Neural progenitor cell (in vitro differentiated cells): ENCODE results near the gene PTDSS2. TPM values are rescaled to one million over a fixed set of nuclear protein-coding genes. Genes with fewer than 3 reads are reported as not detected.

Experiments used
- DNase-seq: peaks from one replicate; pipeline ENCODE4 v3.0.0-alpha.2; 2016; ENCODE audit warnings: low spot score
- H2AFZ ChIP-seq: fragments of 200-600 bp; sonication (generic); replicated peaks from 2 replicates; pipeline ENCODE4 v1.6.1; 2016; ENCODE audit warnings: antibody characterized with exemption
- H3F3A ChIP-seq: fragments of 200-600 bp; sonication (generic); 2 replicates; pipeline ENCODE4 v1.6.1; 2016; ENCODE audit warnings: antibody characterized with exemption, low read depth
- H3K27ac ChIP-seq: fragments of 200-600 bp; sonication (generic); 2 replicates; pipeline ENCODE4 v1.5.1; 2016; ENCODE audit warnings: mild to moderate bottlenecking
- H3K27me3 ChIP-seq: fragments of 200-600 bp; sonication (generic); 2 replicates; pipeline ENCODE4 v1.6.1; 2016; ENCODE audit warnings: mild to moderate bottlenecking, moderate library complexity
- H3K36me3 ChIP-seq: fragments of 200-600 bp; sonication (generic); 2 replicates; pipeline ENCODE4 v1.5.1; 2016
- H3K4me1 ChIP-seq: fragments of 200-600 bp; sonication (generic); 2 replicates; pipeline ENCODE4 v1.6.1; 2016; ENCODE audit warnings: mixed run types
- H3K4me2 ChIP-seq: fragments of 200-600 bp; sonication (generic); 2 replicates; pipeline ENCODE4 v1.6.1; 2016
- H3K4me3 ChIP-seq: fragments of 200-600 bp; sonication (generic); 2 replicates; pipeline ENCODE4 v1.5.1; 2016
- H3K79me2 ChIP-seq: fragments of 200-600 bp; sonication (generic); 2 replicates; pipeline ENCODE4 v1.6.1; 2016; ENCODE audit warnings: low read depth
- H3K9ac ChIP-seq: fragments of 200-600 bp; sonication (generic); 2 replicates; pipeline ENCODE4 v1.6.1; 2016
- H3K9me3 ChIP-seq: fragments of 200-600 bp; sonication (generic); 2 replicates; pipeline ENCODE4 v1.5.1; 2016; ENCODE audit warnings: low read depth
- H4K20me1 ChIP-seq: fragments of 200-600 bp; sonication (generic); 2 replicates; pipeline ENCODE4 v1.6.1; 2016; ENCODE audit warnings: low read depth
- H3K27ac Mint-ChIP-seq: 3 replicates; pipeline ENCODE4 v1.8.0; 2021; ENCODE audit warnings: mixed read lengths
- H3K27me3 Mint-ChIP-seq: 2 replicates; pipeline ENCODE4 v1.8.0; 2022; ENCODE audit warnings: low read depth, mild to moderate bottlenecking, inconsistent platforms, moderate library complexity, mixed read lengths; ENCODE audit not compliant: insufficient read depth
- H3K36me3 Mint-ChIP-seq: 3 replicates; pipeline ENCODE4 v1.8.0; 2021; ENCODE audit warnings: mixed read lengths
- H3K4me1 Mint-ChIP-seq: 3 replicates; pipeline ENCODE4 v1.8.0; 2021; ENCODE audit warnings: mixed read lengths
- H3K4me3 Mint-ChIP-seq: 3 replicates; pipeline ENCODE4 v1.8.0; 2021; ENCODE audit warnings: mild to moderate bottlenecking, moderate library complexity, mixed read lengths
- H3K9me3 Mint-ChIP-seq: 3 replicates; pipeline ENCODE4 v1.8.0; 2020; ENCODE audit warnings: mixed read lengths
- EZH2 ChIP-seq: fragments of 200-600 bp; sonication (generic); IDR thresholded peaks from 2 replicates; pipeline ENCODE4 v1.6.1; 2017; ENCODE audit warnings: antibody characterized with exemption, mild to moderate bottlenecking, moderate library complexity
- EZH2phosphoT487 ChIP-seq: fragments of 200-600 bp; sonication (generic); IDR thresholded peaks from 2 replicates; pipeline ENCODE4 v1.6.1; 2017; ENCODE audit warnings: antibody characterized with exemption
- total RNA-seq: library from RNA; depleted of rRNA; stranded (reverse); fragments of >200 nt; gene quantifications from 2 replicates; pipeline ENCODE4 v1.2.3, GENCODE V29; 2015; ENCODE audit warnings: low replicate concordance
- TF ChIP-seq, protein P1 (sequence below): fragments of 200-600 bp; sonication (generic); IDR thresholded peaks from 2 replicates; pipeline ENCODE4 v1.5.1; 2017; ENCODE audit warnings: antibody characterized with exemption, mild to moderate bottlenecking

Gene PTDSS2
- total RNA-seq, 1 donor from 2014 or later: 24.7 TPM

DNA sequence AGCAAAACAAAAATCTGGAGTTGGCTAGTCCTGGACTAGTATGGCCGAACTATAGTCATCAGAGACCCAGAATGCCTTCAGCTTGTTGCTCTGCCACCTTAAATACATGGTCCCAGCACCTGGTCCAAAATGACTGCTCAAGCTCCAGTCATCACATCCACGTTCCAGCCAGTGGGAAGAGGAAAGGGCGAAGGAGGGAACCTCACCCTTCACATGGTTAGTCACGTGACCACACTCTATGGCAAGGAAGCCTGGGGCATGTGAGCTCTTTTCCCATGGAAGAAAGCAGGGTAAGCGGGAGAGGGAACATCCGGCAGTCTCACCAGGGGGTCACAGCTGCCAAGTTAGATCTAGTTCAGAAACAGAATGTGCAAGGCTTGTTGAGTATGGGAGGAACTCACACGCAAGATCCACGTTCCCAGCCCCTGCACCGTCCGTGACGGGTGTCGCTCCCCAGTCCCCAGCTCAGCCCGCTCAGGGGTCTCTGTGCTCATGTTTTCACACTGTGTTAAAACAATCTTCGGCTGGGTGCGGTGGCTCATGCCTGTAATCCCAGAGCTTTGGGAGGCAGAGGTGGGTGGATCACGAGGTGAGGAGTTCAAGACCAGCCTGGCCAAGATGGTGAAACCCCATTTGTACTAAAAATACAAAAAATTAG, 6.4 kb upstream of the PTDSS2 start:
- no peaks in the 10 kb centered on the region for H3K9me3 Mint-ChIP-seq
- no peak overlapping the region for H3K27ac Mint-ChIP-seq
- Histone ChIP-seq H3K4me1 (peaks cover 10% of the 10 kb centered on the region), H3K9me3 (no peaks in the 10 kb centered on the region), H4K20me1 (no peaks in the 10 kb centered on the region), H3K27ac (no peak overlapping the region), H3K36me3 (no peaks in the 10 kb centered on the region), H3K4me3 (no peak overlapping the region), H3K9ac (no peak overlapping the region), H3F3A (peaks cover 17% of the 10 kb centered on the region), H3K4me2 (no peak overlapping the region), H3K27me3 (no peaks in the 10 kb centered on the region), H3K79me2 (peaks cover under 1% of the 10 kb centered on the region), H2AFZ (no peak overlapping the region)
- DNase-seq: no peak
- no peaks in the 10 kb centered on the region for H3K36me3 Mint-ChIP-seq
- TF ChIP-seq EZH2: no peak
- TF ChIP-seq, protein P1, sequence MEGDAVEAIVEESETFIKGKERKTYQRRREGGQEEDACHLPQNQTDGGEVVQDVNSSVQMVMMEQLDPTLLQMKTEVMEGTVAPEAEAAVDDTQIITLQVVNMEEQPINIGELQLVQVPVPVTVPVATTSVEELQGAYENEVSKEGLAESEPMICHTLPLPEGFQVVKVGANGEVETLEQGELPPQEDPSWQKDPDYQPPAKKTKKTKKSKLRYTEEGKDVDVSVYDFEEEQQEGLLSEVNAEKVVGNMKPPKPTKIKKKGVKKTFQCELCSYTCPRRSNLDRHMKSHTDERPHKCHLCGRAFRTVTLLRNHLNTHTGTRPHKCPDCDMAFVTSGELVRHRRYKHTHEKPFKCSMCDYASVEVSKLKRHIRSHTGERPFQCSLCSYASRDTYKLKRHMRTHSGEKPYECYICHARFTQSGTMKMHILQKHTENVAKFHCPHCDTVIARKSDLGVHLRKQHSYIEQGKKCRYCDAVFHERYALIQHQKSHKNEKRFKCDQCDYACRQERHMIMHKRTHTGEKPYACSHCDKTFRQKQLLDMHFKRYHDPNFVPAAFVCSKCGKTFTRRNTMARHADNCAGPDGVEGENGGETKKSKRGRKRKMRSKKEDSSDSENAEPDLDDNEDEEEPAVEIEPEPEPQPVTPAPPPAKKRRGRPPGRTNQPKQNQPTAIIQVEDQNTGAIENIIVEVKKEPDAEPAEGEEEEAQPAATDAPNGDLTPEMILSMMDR: no peak
- no peak for TF ChIP-seq EZH2phosphoT487
- no peak overlapping the region for H3K4me3 Mint-ChIP-seq
- H3K27me3 Mint-ChIP-seq: peaks cover under 1% of the 10 kb centered on the region
- peaks cover 14% of the 10 kb centered on the region for H3K4me1 Mint-ChIP-seq

DNA sequence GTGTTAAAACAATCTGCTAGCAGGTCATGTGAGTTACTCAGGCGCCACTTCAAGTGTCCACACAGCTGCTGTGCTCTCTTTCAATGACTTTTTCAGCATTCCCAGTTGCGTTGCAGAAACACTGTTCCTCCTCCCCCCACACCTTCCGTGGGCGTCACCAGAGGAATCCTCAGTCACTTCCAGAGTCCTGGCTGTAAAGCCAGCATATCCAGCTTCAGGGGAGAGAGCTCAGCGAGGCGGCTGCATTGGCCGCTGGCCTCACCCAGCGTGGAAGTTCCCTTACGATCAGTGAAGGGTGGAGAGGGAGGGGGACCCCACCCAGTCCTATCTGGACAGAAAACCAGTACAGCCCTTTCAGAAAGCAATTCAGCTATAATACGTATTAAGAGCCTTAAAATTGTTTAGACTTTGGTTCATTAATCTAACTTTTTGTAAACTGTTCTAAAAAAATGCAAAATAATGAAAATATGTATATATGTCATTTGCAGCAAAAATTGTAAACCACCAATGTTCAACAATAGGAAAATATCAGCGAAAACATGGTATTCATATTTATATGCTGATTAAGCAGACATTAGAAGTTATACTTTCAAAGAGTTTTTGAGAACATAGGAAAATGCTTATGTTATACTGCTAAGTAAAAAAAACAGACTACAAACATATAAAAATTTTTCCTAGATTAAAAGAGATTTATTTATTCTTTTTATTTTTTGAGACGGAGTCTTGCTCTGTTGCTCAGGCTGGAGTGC, 5.5 kb upstream of the PTDSS2 start:
- no peaks in the 10 kb centered on the region for H3K9me3 Mint-ChIP-seq
- Histone ChIP-seq H3K36me3 (no peaks in the 10 kb centered on the region), H3K27me3 (no peaks in the 10 kb centered on the region), H3F3A (peaks cover 26% of the 10 kb centered on the region), H3K79me2 (peaks cover 10% of the 10 kb centered on the region), H3K4me1 (peaks cover 10% of the 10 kb centered on the region), H3K4me3 (no peak overlapping the region), H3K9me3 (no peaks in the 10 kb centered on the region), H2AFZ (no peak overlapping the region), H3K27ac (no peak overlapping the region), H3K9ac (no peak overlapping the region), H4K20me1 (no peaks in the 10 kb centered on the region), H3K4me2 (no peak overlapping the region)
- peaks cover 17% of the 10 kb centered on the region for H3K4me1 Mint-ChIP-seq
- TF ChIP-seq, protein P1: no peak
- TF ChIP-seq EZH2phosphoT487 (no peak), EZH2 (no peak)
- no peak overlapping the region for H3K4me3 Mint-ChIP-seq
- H3K36me3 Mint-ChIP-seq: no peaks in the 10 kb centered on the region
- DNase-seq: no peak
- H3K27me3 Mint-ChIP-seq: peaks cover 2% of the 10 kb centered on the region
- peak overlapping the region; percentile 57 for H3K27ac Mint-ChIP-seq

DNA sequence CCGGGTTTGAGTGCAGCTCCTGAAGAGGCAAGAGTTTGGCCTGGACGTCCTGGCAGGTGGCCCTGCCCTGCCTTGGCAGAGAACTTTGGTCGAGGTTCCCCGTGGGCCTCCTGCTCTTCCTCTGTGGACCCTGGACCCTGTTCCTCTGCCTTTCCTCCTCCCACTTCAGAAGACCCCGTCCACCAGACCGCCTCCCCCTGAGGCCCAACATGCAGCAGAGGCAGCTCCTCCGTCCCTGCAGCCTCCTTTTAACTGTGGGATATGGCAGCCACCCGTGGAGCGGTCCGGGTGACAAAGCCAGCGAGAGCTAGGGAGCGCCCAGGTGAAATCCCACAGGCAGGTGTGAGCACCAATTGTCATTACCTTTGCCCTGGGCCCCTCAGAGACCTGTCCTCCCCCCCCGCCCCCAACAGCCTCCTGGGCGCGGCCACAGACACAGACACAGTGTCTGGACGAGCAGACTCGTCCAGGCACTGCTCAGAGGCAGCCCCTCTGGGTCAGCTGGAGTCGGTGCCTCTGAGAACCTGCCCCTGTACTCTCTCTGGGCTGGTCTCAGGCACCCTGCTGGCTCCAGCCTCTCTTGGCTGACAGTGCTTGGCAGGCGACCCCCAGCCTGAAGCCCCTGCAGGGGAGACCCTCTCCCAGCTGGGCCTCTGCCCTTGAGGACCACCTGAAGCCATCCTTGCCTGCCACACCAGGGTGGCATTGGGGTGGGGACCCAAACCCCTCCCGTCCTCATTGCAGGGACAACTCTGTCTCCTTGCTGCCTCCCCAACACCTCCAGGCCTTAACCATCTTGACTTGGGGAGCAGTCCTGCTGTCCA, 4.1 kb upstream of the PTDSS2 start:
- peak overlapping the region; percentile 85 for H3K27ac Mint-ChIP-seq
- Histone ChIP-seq H2AFZ (no peak overlapping the region), H4K20me1 (no peaks in the 10 kb centered on the region), H3F3A (peaks cover 30% of the 10 kb centered on the region), H3K4me3 (no peak overlapping the region), H3K9me3 (no peaks in the 10 kb centered on the region), H3K36me3 (no peaks in the 10 kb centered on the region), H3K4me2 (no peak overlapping the region), H3K9ac (no peak overlapping the region), H3K79me2 (peaks cover 17% of the 10 kb centered on the region), H3K27ac (no peak overlapping the region), H3K4me1 (peaks cover 10% of the 10 kb centered on the region), H3K27me3 (no peaks in the 10 kb centered on the region)
- TF ChIP-seq EZH2 (no peak), EZH2phosphoT487 (no peak)
- TF ChIP-seq, protein P1: no peak
- peaks cover 19% of the 10 kb centered on the region for H3K4me1 Mint-ChIP-seq
- H3K27me3 Mint-ChIP-seq: peaks cover 2% of the 10 kb centered on the region
- no peaks in the 10 kb centered on the region for H3K9me3 Mint-ChIP-seq
- DNase-seq: no peak
- peaks cover 2% of the 10 kb centered on the region for H3K36me3 Mint-ChIP-seq
- no peak overlapping the region for H3K4me3 Mint-ChIP-seq
